ENCODE results near the gene CTNNBL1.
"Not testable (repeated sequence)": the region's sequence is repeated elsewhere in the genome, so short reads cannot be mapped to it uniquely, and the experiment has no call there.

- not testable (repeated sequence) for TF ChIP-seq CTCF, POLR2A (IDR thresholded peaks at IDR 0.05)
Observed at GRCh38 chr20:37722312-37722711, 28.5 kb downstream of the CTNNBL1 start.

All from testis (tissue), 2 donors.